MM.1S (cell line): ENCODE data around the gene GSDMA.

ENCODE experiments used
- DNase-seq: peaks from one replicate; pipeline ENCODE4 v3.0.0-alpha.2; 2015
- H2AFZ ChIP-seq: fragments of 300-600 bp; sonication (generic); 2 replicates; pipeline ENCODE4 v1.6.0; 2016; ENCODE audit warnings: antibody characterized with exemption, low read length
- H3F3A ChIP-seq: fragments of 300-600 bp; sonication (generic); 2 replicates; pipeline ENCODE4 v1.6.1; 2016; ENCODE audit warnings: mild to moderate bottlenecking, antibody characterized with exemption, low read length, moderate library complexity, mixed read lengths; ENCODE audit not compliant: insufficient read depth
- H3K27ac ChIP-seq: fragments of 300-600 bp; sonication (generic); 2 replicates; pipeline ENCODE4 v1.5.1; 2016; ENCODE audit warnings: mild to moderate bottlenecking, low read length
- H3K27me3 ChIP-seq: fragments of 300-600 bp; sonication (generic); replicated peaks from 2 replicates; pipeline ENCODE4 v1.6.0; 2016; ENCODE audit warnings: low read length; ENCODE audit not compliant: insufficient read depth
- H3K36me3 ChIP-seq: fragments of 300-600 bp; sonication (generic); replicated peaks from 2 replicates; pipeline ENCODE4 v1.6.1; 2016; ENCODE audit warnings: mild to moderate bottlenecking, low read length, mixed read lengths; ENCODE audit not compliant: insufficient read depth
- H3K4me1 ChIP-seq: fragments of 300-600 bp; sonication (generic); 2 replicates; pipeline ENCODE4 v1.6.1; 2016; ENCODE audit warnings: low read length, mixed read lengths
- H3K4me2 ChIP-seq: fragments of 300-600 bp; sonication (generic); 2 replicates; pipeline ENCODE4 v1.6.0; 2016; ENCODE audit warnings: low read depth, low read length
- H3K4me3 ChIP-seq: fragments of 300-600 bp; sonication (generic); 2 replicates; pipeline ENCODE4 v1.5.1; 2016; ENCODE audit warnings: low read length, mixed read lengths
- H3K79me2 ChIP-seq: fragments of 300-600 bp; sonication (generic); 2 replicates; pipeline ENCODE4 v1.6.1; 2016; ENCODE audit warnings: mixed run types, low read length, mixed read lengths
- H3K9ac ChIP-seq: fragments of 300-600 bp; sonication (generic); 2 replicates; pipeline ENCODE4 v1.6.1; 2016; ENCODE audit warnings: low read length, mixed read lengths
- H3K9me2 ChIP-seq: fragments of 300-600 bp; sonication (generic); replicated peaks from 2 replicates; pipeline ENCODE4 v1.6.1; 2016; ENCODE audit warnings: mild to moderate bottlenecking, low read length, mixed read lengths; ENCODE audit not compliant: insufficient read depth
- H3K9me3 ChIP-seq: fragments of 300-600 bp; sonication (generic); replicated peaks from 2 replicates; pipeline ENCODE4 v1.6.1; 2016; ENCODE audit warnings: mild to moderate bottlenecking, low read length, mixed read lengths; ENCODE audit not compliant: insufficient read depth
- H4K20me1 ChIP-seq: fragments of 300-600 bp; sonication (generic); 2 replicates; pipeline ENCODE4 v1.6.1; 2016; ENCODE audit warnings: mild to moderate bottlenecking, low read length, moderate library complexity, mixed read lengths; ENCODE audit not compliant: insufficient read depth
- EZH2 ChIP-seq: fragments of 300-600 bp; sonication (generic); optimal IDR thresholded peaks from 2 replicates; pipeline ENCODE3; 2017; ENCODE audit warnings: low read depth, mild to moderate bottlenecking, antibody characterized with exemption, low read length, mixed read lengths
- EZH2phosphoT487 ChIP-seq: fragments of 300-600 bp; sonication (generic); IDR thresholded peaks from 2 replicates; pipeline ENCODE4 v1.6.1; 2018; ENCODE audit warnings: antibody characterized with exemption, low read length
- TF ChIP-seq, protein P1 (sequence below): fragments of 300-600 bp; sonication (generic); IDR thresholded peaks from 2 replicates; pipeline ENCODE4 v1.5.1; 2016; ENCODE audit warnings: antibody characterized with exemption, low read length, mixed read lengths

GSDMA gene

DNA sequence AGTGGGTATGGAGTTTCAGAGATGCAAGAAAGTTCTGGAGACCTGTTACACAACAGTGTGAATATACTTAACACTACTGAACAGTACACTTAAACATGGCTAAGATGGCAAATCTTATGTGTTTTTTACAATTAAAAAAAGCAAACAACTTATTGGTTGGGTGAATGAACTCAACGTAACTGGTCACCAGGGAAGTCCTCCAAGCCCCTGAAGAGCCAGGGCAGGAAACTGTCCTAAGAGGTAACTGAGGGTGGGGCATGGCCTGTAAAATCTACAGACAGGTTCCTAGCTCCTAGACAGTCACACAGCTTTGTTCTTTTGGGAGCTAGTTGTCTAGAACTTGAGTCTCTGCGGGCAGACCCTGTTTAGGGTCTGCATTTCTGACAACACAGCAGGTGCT lies 62.8 kb downstream of the GSDMA start:
- Histone ChIP-seq H3K27me3 (no peaks in the 10 kb centered on the region), H3F3A (0 out of 2 replicates have a peak, but pooled peaks cover 2% of the 10 kb centered on the region), H2AFZ (no peak overlapping the region), H3K4me2 (no peak overlapping the region), H3K79me2 (no peaks in the 10 kb centered on the region), H3K9me2 (no peaks in the 10 kb centered on the region), H3K9ac (no peak overlapping the region), H3K4me1 (no peaks in the 10 kb centered on the region; the same call in 1 of the 2 replicates), H3K27ac (no peak overlapping the region), H3K36me3 (no peaks in the 10 kb centered on the region), H4K20me1 (no peaks in the 10 kb centered on the region), H3K4me3 (no peak overlapping the region), H3K9me3 (no peaks in the 10 kb centered on the region)
- TF ChIP-seq EZH2 (no peak), EZH2phosphoT487 (no peak)
- TF ChIP-seq, protein P1, sequence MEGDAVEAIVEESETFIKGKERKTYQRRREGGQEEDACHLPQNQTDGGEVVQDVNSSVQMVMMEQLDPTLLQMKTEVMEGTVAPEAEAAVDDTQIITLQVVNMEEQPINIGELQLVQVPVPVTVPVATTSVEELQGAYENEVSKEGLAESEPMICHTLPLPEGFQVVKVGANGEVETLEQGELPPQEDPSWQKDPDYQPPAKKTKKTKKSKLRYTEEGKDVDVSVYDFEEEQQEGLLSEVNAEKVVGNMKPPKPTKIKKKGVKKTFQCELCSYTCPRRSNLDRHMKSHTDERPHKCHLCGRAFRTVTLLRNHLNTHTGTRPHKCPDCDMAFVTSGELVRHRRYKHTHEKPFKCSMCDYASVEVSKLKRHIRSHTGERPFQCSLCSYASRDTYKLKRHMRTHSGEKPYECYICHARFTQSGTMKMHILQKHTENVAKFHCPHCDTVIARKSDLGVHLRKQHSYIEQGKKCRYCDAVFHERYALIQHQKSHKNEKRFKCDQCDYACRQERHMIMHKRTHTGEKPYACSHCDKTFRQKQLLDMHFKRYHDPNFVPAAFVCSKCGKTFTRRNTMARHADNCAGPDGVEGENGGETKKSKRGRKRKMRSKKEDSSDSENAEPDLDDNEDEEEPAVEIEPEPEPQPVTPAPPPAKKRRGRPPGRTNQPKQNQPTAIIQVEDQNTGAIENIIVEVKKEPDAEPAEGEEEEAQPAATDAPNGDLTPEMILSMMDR, result no peak
- DNase-seq, result no peak

DNA sequence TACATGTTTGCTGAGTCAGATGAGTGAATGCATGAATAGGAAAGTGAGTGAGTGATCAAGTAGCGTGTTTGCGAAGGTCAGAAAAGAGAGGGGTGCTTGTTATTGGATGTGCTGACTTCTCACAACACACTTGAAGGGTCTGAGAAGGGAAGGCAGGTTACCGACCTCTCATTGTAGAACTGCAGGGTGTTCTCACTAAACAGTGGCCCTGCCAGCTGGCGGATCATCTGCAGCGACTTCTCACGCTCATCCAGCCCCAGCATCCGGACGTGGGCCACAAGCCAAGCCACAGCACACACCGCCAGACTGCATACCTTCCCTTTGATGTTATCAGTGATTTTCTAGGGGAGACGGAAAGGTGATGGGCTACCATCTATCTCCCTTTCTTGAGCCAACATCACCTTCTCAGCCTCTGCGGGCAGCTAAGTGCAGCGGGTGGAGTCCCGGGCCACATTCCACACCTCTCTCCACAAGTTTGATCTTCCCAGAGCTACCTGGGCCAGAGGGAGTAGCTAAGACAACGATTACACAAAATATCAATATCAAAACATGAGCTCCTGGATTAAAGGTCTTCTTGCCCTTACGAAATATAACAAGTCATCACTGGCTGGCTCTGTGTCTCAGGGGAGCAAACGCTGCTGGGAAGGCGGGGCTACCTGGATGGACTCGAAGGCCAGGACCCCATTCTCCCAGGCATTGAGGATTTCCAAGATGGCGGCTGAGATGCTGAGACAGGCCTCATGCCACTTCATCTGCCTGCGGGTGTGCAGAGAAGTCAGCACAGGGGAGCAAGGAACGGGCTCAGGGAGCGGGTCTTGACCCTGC lies 63.4 kb downstream of the GSDMA start:
- no peak overlapping the region for H3K4me2 ChIP-seq
- H3K9me3 ChIP-seq, result no peaks in the 10 kb centered on the region
- DNase-seq, result no peak
- no peak overlapping the region for H3K9ac ChIP-seq
- H3F3A ChIP-seq, result 0 out of 2 replicates have a peak, but pooled peaks cover 2% of the 10 kb centered on the region
- H3K27me3 ChIP-seq, result no peaks in the 10 kb centered on the region
- H3K36me3 ChIP-seq, result no peaks in the 10 kb centered on the region
- H3K4me1 ChIP-seq, result no peaks in the 10 kb centered on the region; the same call in 1 of the 2 replicates
- H2AFZ ChIP-seq, result no peak overlapping the region
- no peak for TF ChIP-seq EZH2
- TF ChIP-seq, protein P1, result no peak
- no peak for TF ChIP-seq EZH2phosphoT487
- H3K4me3 ChIP-seq, result no peak overlapping the region
- H4K20me1 ChIP-seq, result no peaks in the 10 kb centered on the region
- no peaks in the 10 kb centered on the region for H3K9me2 ChIP-seq
- H3K27ac ChIP-seq, result no peak overlapping the region
- H3K79me2 ChIP-seq, result no peaks in the 10 kb centered on the region

DNA sequence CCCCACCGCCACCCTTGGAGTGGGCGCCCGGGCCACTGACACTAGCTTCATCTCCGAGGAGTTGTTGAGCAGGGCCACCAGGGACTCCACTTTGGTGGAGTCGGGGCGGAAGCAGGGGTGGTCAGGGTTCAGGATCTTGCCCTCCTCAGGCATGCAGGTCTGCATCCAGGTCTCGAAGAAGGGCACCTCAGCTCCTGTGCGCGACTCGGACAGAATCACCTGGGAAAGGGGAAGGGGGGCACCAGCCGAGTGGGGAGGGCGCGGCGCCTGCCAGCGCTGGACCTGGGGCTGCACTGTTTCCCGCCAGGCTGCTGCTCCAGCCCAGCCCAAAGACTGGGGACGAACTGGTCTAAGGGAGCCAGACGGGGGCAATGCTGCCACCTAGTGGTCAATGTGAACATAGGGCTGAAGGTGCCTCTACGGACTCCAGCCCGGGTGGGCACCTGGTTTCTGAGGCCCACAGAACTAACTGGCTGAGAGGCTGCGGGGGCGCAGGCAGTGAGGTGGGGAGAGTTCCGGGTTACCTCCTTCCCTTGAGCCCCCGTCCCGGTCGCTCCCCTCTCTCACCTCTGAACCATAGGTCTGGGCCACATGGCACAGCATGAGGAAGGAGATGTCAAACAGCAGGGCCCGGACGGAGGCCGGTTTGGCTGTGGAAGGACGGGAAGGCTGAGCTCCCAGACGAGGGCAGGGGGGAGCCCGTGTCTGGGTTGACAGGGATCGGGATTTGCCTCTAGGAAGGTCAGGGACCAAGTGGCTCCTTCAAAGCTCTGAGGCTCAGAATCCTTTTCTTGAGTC lies 64.2 kb downstream of the GSDMA start:
- Histone ChIP-seq H3K27me3 (no peaks in the 10 kb centered on the region), H4K20me1 (no peaks in the 10 kb centered on the region), H3K36me3 (no peaks in the 10 kb centered on the region), H3K27ac (no peak overlapping the region), H3K4me3 (no peak overlapping the region), H3K79me2 (no peaks in the 10 kb centered on the region), H3K4me1 (no peaks in the 10 kb centered on the region; the same call in 1 of the 2 replicates), H3K9me2 (no peaks in the 10 kb centered on the region), H3K4me2 (no peak overlapping the region), H2AFZ (no peak overlapping the region), H3F3A (0 out of 2 replicates have a peak, but pooled peaks cover 2% of the 10 kb centered on the region), H3K9ac (no peak overlapping the region), H3K9me3 (no peaks in the 10 kb centered on the region)
- peak; percentile 74 for DNase-seq
- no peak for TF ChIP-seq EZH2phosphoT487
- TF ChIP-seq, protein P1, result peak; percentile 93
